HepG2 (cell line): Measurements from ENCODE around the gene SERPINE2. TPM values are rescaled to one million over a fixed set of nuclear protein-coding genes. Genes with fewer than 3 reads are reported as not detected.

Experiments used
- AGO1 ChIP-seq: fragments of 200-400 bp; formaldehyde crosslinking; IDR thresholded peaks from 2 replicates; pipeline ENCODE4 v1.6.1; 2017; ENCODE audit warnings: mild to moderate bottlenecking, low read depth, low read length, moderate library complexity; ENCODE audit not compliant: poor library complexity, severe bottlenecking
- EZH2 ChIP-seq: conservative IDR thresholded peaks from 2 replicates; pipeline ENCODE4 v1.6.1; 2012; ENCODE audit warnings: mild to moderate bottlenecking, low read depth, low read length, moderate library complexity
- GABPB1 ChIP-seq: IDR thresholded peaks from 2 replicates; pipeline ENCODE4 v1.6.1; 2016; ENCODE audit warnings: mild to moderate bottlenecking, missing genetic modification reagents, moderate library complexity, missing compliant biosample characterization
- HNF1B ChIP-seq: sonication (generic); formaldehyde crosslinking; IDR thresholded peaks from 2 replicates; pipeline ENCODE4 v1.5.1; 2020; ENCODE audit warnings: mild to moderate bottlenecking, moderate library complexity, missing genetic modification reagents
- HOMEZ ChIP-seq: IDR thresholded peaks from 2 replicates; pipeline ENCODE4 v1.6.1; 2016; ENCODE audit warnings: low read depth
- NAIF1 ChIP-seq: sonication (generic); formaldehyde crosslinking; IDR thresholded peaks from 2 replicates; pipeline ENCODE4 v1.5.0; 2020; ENCODE audit warnings: mild to moderate bottlenecking, missing genetic modification reagents, borderline replicate concordance
- NR0B2 ChIP-seq: sonication (generic); formaldehyde crosslinking; IDR thresholded peaks from 2 replicates; pipeline ENCODE4 v1.4.0; 2020; ENCODE audit warnings: mild to moderate bottlenecking, missing genetic modification reagents
- RARA ChIP-seq: IDR thresholded peaks from 2 replicates; pipeline ENCODE4 v1.6.1; 2016; ENCODE audit warnings: missing genetic modification reagents, missing compliant biosample characterization
- TEAD3 ChIP-seq: optimal IDR thresholded peaks from 2 replicates; pipeline ENCODE3; 2016; ENCODE audit warnings: borderline replicate concordance
- ZBTB20 ChIP-seq: sonication (generic); formaldehyde crosslinking; IDR thresholded peaks from 2 replicates; pipeline ENCODE4 v1.8.1; 2023; ENCODE audit warnings: missing genetic modification reagents, low read depth, mild to moderate bottlenecking, borderline replicate concordance
- ZBTB26 ChIP-seq: IDR thresholded peaks from 2 replicates; pipeline ENCODE4 v1.6.1; 2016; ENCODE audit warnings: missing compliant biosample characterization, missing genetic modification reagents, borderline replicate concordance
- ZBTB7B ChIP-seq: sonication (generic); formaldehyde crosslinking; IDR thresholded peaks from 2 replicates; pipeline ENCODE4 v1.4.0; 2020; ENCODE audit warnings: missing genetic modification reagents
- ZNF563 ChIP-seq: sonication (generic); formaldehyde crosslinking; IDR thresholded peaks from 2 replicates; pipeline ENCODE4 v1.8.0; 2022; ENCODE audit warnings: mild to moderate bottlenecking, moderate library complexity, missing genetic modification reagents
- ZNF614 ChIP-seq: IDR thresholded peaks from 2 replicates; pipeline ENCODE4 v1.6.1; 2018; ENCODE audit warnings: missing biosample characterization, missing genetic modification reagents, inconsistent platforms, borderline replicate concordance
- polyA plus RNA-seq, 8 experiments: library from polyadenylated mRNA; depleted of rRNA in 3 of 8; stranded (reverse) in 7 of 8; unstranded in 1 of 8; fragments of >200 nt; fragmentation: Illumina TruSeq in 4 of 8; extraction: Trizol in 4 of 8; gene quantifications; 2 replicates each; pipeline versions ENCODE4 v1.2.1 to v1.2.3, GENCODE V29; 2011 to 2016; ENCODE audit warnings: low read depth in 4 of 8, missing spikeins in 1 of 8, mixed read lengths in 1 of 8; ENCODE audit not compliant: insufficient read depth in 1 of 8
- total RNA-seq, 5 experiments: library from RNA; depleted of rRNA; stranded (reverse); fragments of >200 nt; fragmentation: Illumina TruSeq; extraction: Trizol; gene quantifications; 2 replicates each; pipeline ENCODE4 v1.2.3, GENCODE V29; 2016; ENCODE audit warnings: low read depth in 1 of 5
- TF ChIP-seq, protein P1 (sequence below): sonication (generic); formaldehyde crosslinking; IDR thresholded peaks from 2 replicates; pipeline ENCODE4 v1.4.0; 2020; ENCODE audit warnings: missing genetic modification reagents
- TF ChIP-seq, protein P2 (sequence below): IDR thresholded peaks from 2 replicates; pipeline ENCODE4 v1.6.1; 2018; ENCODE audit warnings: missing genetic modification reagents, mild to moderate bottlenecking, missing compliant biosample characterization
- TF ChIP-seq, protein P3 (sequence below): sonication (generic); formaldehyde crosslinking; IDR thresholded peaks from 2 replicates; pipeline ENCODE4 v1.4.0; 2020; ENCODE audit warnings: missing genetic modification reagents

The SERPINE2 gene
- total and polyA plus RNA-seq, 2 of the 13 experiments (the other 11 are each of a cell fraction or from before 2014, with no cell fraction given), result 7.9 to 18.1 TPM

DNA sequence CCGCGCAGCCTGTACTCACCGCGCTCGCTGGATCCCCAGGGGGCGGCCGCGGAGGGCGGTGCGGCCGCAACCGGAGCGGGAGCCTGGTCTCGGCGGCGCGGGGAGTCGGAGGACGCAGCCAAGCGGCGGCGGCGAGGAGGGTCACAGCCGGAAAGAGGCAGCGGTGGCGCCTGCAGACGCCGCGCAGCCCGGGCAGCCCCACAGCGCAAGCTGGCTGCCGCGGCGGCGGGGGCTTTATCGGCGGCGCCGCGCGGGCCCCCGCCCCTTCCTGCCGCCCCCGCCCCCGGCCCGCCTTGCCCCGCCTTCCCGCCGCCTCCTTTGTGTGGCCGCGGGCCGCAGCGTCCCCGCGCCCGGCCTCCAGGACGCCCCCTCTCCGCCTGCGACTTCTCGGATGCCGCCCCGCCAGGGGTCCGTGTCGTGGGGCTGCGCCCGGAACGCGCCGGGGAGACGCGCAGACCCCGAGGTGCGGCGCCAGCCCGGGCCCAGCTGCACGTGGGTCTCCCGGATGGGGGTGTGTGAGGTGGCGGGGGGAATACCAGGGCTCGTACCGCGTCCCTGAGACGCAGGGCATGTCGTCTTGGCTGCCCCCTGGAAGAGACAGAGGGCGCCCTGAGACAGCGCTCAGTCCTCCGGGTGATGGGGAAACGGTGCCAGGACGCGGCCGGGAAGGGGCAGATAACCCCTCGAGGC lies at the start of gene SERPINE2 (continued):
- TF ChIP-seq, protein P1, sequence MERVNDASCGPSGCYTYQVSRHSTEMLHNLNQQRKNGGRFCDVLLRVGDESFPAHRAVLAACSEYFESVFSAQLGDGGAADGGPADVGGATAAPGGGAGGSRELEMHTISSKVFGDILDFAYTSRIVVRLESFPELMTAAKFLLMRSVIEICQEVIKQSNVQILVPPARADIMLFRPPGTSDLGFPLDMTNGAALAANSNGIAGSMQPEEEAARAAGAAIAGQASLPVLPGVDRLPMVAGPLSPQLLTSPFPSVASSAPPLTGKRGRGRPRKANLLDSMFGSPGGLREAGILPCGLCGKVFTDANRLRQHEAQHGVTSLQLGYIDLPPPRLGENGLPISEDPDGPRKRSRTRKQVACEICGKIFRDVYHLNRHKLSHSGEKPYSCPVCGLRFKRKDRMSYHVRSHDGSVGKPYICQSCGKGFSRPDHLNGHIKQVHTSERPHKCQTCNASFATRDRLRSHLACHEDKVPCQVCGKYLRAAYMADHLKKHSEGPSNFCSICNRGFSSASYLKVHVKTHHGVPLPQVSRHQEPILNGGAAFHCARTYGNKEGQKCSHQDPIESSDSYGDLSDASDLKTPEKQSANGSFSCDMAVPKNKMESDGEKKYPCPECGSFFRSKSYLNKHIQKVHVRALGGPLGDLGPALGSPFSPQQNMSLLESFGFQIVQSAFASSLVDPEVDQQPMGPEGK (CRISPR knock-in tag), result peak; percentile 51; the same call in 1 of the 2 replicates
- no peak for TF ChIP-seq NAIF1 (CRISPR knock-in tag)
- TF ChIP-seq AGO1, result peak; percentile 8
- TF ChIP-seq ZNF563 (CRISPR knock-in tag), result peak; percentile 7; the same call in 1 of the 2 replicates
- TF ChIP-seq ZBTB7B (CRISPR knock-in tag), result 0 out of 2 replicates have a peak, but pooled peaks have one; percentile 54
- TF ChIP-seq, protein P2, sequence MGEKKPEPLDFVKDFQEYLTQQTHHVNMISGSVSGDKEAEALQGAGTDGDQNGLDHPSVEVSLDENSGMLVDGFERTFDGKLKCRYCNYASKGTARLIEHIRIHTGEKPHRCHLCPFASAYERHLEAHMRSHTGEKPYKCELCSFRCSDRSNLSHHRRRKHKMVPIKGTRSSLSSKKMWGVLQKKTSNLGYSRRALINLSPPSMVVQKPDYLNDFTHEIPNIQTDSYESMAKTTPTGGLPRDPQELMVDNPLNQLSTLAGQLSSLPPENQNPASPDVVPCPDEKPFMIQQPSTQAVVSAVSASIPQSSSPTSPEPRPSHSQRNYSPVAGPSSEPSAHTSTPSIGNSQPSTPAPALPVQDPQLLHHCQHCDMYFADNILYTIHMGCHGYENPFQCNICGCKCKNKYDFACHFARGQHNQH (CRISPR knock-in tag), result peak; percentile 31; the same call in 1 of the 2 replicates
- peak; percentile 84 for TF ChIP-seq TEAD3 (CRISPR knock-in tag)
- no peak for TF ChIP-seq ZNF614 (CRISPR knock-in tag)
- TF ChIP-seq NR0B2 (CRISPR knock-in tag), result 0 out of 2 replicates have a peak, but pooled peaks have one; percentile 34
- TF ChIP-seq ZBTB26 (CRISPR knock-in tag), result peak; percentile 42; the same call in 1 of the 2 replicates
- TF ChIP-seq HOMEZ (CRISPR knock-in tag), result 0 out of 2 replicates have a peak, but pooled peaks have one; percentile 19
- TF ChIP-seq ZBTB20 (CRISPR knock-in tag), result 0 out of 2 replicates have a peak, but pooled peaks have one; percentile 23
- TF ChIP-seq EZH2, result 0 out of 2 replicates have a peak, but pooled peaks have one; percentile 29
- TF ChIP-seq GABPB1 (CRISPR knock-in tag), result peak; percentile 61
- peak; percentile 37; the same call in 1 of the 2 replicates for TF ChIP-seq HNF1B (CRISPR knock-in tag)
- TF ChIP-seq RARA (CRISPR knock-in tag), result 0 out of 2 replicates have a peak, but pooled peaks have one; percentile 9
- TF ChIP-seq, protein P3, sequence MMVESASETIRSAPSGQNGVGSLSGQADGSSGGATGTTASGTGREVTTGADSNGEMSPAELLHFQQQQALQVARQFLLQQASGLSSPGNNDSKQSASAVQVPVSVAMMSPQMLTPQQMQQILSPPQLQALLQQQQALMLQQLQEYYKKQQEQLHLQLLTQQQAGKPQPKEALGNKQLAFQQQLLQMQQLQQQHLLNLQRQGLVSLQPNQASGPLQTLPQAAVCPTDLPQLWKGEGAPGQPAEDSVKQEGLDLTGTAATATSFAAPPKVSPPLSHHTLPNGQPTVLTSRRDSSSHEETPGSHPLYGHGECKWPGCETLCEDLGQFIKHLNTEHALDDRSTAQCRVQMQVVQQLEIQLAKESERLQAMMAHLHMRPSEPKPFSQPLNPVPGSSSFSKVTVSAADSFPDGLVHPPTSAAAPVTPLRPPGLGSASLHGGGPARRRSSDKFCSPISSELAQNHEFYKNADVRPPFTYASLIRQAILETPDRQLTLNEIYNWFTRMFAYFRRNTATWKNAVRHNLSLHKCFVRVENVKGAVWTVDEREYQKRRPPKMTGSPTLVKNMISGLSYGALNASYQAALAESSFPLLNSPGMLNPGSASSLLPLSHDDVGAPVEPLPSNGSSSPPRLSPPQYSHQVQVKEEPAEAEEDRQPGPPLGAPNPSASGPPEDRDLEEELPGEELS, result peak; percentile 17; the same call in 1 of the 2 replicates
